ENCODE data around the gene DACT2. TPM values are rescaled to one million over a fixed set of nuclear protein-coding genes. Genes with fewer than 3 reads are reported as not detected.
"Not testable (repeated sequence)": the region's sequence is repeated elsewhere in the genome, so short reads cannot be mapped to it uniquely, and the experiment has no call there.

The DACT2 gene
- total RNA-seq, 1 experiment from 2014 or later: not detected

DNA sequence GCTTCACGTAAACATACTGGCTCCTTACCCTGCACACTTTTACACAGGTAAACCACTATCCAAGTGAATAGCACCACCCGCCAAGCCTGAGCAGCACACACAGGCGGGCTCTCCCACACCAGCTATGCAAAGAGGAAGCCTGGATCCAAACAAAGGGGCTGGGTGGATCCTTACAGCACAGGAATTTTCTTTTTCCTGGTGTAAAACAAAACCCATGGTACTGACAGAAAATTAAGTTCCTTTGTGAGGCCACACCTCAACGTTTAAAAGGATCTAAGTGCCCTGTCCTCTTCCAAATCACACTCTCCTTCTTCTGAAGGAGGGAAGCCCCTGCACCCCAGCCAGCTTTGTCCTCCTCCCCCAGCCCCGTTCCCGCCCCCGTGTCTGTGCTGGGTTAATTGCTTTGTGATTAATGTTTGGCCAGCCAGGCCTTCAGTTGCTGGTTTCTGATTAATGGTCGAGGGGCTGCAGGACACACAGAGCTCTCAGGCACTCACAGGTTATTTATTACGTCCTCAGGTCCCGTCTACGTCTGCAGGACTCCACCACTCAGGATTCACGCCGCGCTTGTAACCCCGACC is 6.1 kb downstream of the DACT2 start:
- DNase-seq: no peak
- Histone ChIP-seq H3K4me2 (ENCODE audit: low read depth, low read length, poor library complexity, severe bottlenecking) (no peak overlapping the region), H3K9me3 (ENCODE audit: low read length) (no peaks in the 10 kb centered on the region), H3K36me3 (ENCODE audit: insufficient read depth, low read length) (no peaks in the 10 kb centered on the region), H4K20me1 (ENCODE audit: insufficient read depth, low read depth, low read length) (no peaks in the 10 kb centered on the region), H2AFZ (ENCODE audit: low read length) (no peak overlapping the region), H3K79me2 (ENCODE audit: low read length) (no peaks in the 10 kb centered on the region), H3K4me3 (ENCODE audit: low read length) (no peak overlapping the region), H3K27me3 (ENCODE audit: low read length) (no peaks in the 10 kb centered on the region), H3K9me2 (replicated peaks; ENCODE audit: insufficient read depth, low read length) (no peaks in the 10 kb centered on the region), H3K9ac (ENCODE audit: low read length) (no peak overlapping the region), H3K27ac (ENCODE audit: low read length) (no peak overlapping the region), H3K4me1 (ENCODE audit: low read length) (no peaks in the 10 kb centered on the region)

DNA sequence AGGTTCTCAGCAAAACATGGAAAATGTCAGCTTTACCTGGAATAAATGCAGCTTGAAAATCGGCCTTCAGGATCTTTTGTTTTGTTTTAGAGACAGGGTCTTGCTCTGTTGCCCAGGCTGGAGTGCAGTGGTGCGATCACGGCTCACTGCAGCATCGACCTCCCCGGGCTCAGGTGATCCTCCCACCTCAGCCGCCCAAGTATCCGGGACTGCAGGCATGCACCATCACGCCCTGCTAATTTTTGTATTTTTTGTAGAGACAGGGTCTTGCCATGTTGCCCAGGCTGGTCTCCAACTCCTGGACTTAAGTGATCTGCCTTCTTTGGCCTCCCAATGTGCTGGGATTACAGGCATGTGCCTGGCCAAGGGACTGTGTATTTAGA is 7.5 kb downstream of the DACT2 start:
- not testable (repeated sequence) for H3K4me2 ChIP-seq (ENCODE audit: low read depth, low read length, poor library complexity, severe bottlenecking); H3K27ac ChIP-seq (ENCODE audit: low read length); H3K4me3 ChIP-seq (ENCODE audit: low read length); H2AFZ ChIP-seq (ENCODE audit: low read length); H3K9me3 ChIP-seq (ENCODE audit: low read length); H3K9me2 ChIP-seq (replicated peaks; ENCODE audit: insufficient read depth, low read length); DNase-seq; H3K36me3 ChIP-seq (ENCODE audit: insufficient read depth, low read length); H4K20me1 ChIP-seq (ENCODE audit: insufficient read depth, low read depth, low read length); H3K79me2 ChIP-seq (ENCODE audit: low read length); H3K9ac ChIP-seq (ENCODE audit: low read length); H3K27me3 ChIP-seq (ENCODE audit: low read length); H3K4me1 ChIP-seq (ENCODE audit: low read length)

DNA sequence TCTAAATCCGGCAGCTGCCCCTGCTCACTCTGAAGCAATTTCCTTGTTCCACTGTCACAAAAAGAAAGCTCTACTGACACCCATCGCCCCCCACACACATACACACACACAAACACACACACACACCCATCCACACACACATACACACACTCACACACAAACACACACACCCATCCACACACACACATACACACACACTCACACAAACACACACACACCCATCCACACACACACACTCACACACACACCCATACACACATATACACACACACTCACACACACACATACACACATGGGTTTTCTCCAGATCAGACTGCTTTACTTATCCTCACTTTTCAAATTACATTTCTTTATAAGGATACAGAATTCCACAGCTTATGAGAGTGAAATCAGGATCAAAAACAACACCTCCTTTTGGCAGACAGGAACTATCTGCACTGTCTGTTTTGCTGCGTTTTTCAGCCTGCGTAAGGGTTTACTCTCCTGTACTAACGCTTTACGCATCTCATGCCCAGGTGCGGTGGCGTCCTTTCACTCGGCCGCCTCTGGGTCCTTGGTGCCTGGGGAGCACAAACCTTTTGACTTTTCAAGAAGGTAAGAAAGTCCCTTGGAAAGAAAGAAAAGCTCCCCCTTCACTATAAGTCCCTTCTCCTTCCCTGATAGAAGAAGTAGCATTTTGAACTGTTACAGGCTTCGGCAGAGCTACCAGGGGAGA is 8.0 kb downstream of the DACT2 start:
- no peaks in the 10 kb centered on the region for H3K36me3 ChIP-seq (ENCODE audit: insufficient read depth, low read length)
- H4K20me1 ChIP-seq (ENCODE audit: insufficient read depth, low read depth, low read length): no peaks in the 10 kb centered on the region
- H3K27me3 ChIP-seq (ENCODE audit: low read length): no peaks in the 10 kb centered on the region
- H3K9me3 ChIP-seq (ENCODE audit: low read length): no peaks in the 10 kb centered on the region
- H3K79me2 ChIP-seq (ENCODE audit: low read length): no peaks in the 10 kb centered on the region
- H3K4me3 ChIP-seq (ENCODE audit: low read length): no peak overlapping the region
- H3K27ac ChIP-seq (ENCODE audit: low read length): no peak overlapping the region
- H2AFZ ChIP-seq (ENCODE audit: low read length): no peak overlapping the region
- no peak overlapping the region for H3K9ac ChIP-seq (ENCODE audit: low read length)
- DNase-seq: no peak
- no peak overlapping the region for H3K4me2 ChIP-seq (ENCODE audit: low read depth, low read length, poor library complexity, severe bottlenecking)
- no peaks in the 10 kb centered on the region for H3K4me1 ChIP-seq (ENCODE audit: low read length)
- H3K9me2 ChIP-seq (replicated peaks; ENCODE audit: insufficient read depth, low read length): no peaks in the 10 kb centered on the region

DNA sequence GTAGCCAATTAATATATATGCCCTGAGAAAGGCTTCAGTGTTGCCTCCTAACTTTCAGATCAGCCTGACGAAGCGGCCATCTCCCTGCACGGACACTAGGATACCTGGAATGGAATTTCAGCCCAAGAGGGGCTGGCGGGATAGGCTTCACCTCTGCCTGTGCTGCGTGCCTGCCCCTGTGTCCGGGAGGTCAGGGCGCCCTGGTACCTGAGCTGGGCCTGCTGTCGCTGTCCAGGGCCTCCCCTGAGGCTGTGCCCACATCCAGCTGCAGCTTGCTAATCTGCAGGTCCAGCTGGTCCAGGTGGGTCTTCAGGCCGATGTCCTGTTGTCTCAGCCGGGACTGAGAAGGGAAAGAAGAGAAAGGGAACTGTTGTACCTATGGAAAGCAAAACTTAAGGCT is 8.6 kb downstream of the DACT2 start:
- no peaks in the 10 kb centered on the region for H3K36me3 ChIP-seq (ENCODE audit: insufficient read depth, low read length)
- no peak overlapping the region for H2AFZ ChIP-seq (ENCODE audit: low read length)
- no peaks in the 10 kb centered on the region for H3K9me3 ChIP-seq (ENCODE audit: low read length)
- no peaks in the 10 kb centered on the region for H3K27me3 ChIP-seq (ENCODE audit: low read length)
- no peak overlapping the region for H3K9ac ChIP-seq (ENCODE audit: low read length)
- DNase-seq: no peak
- no peak overlapping the region for H3K27ac ChIP-seq (ENCODE audit: low read length)
- H4K20me1 ChIP-seq (ENCODE audit: insufficient read depth, low read depth, low read length): no peaks in the 10 kb centered on the region
- H3K9me2 ChIP-seq (replicated peaks; ENCODE audit: insufficient read depth, low read length): no peaks in the 10 kb centered on the region
- H3K79me2 ChIP-seq (ENCODE audit: low read length): no peaks in the 10 kb centered on the region
- no peaks in the 10 kb centered on the region for H3K4me1 ChIP-seq (ENCODE audit: low read length)
- H3K4me3 ChIP-seq (ENCODE audit: low read length): no peak overlapping the region
- no peak overlapping the region for H3K4me2 ChIP-seq (ENCODE audit: low read depth, low read length, poor library complexity, severe bottlenecking)

DNA sequence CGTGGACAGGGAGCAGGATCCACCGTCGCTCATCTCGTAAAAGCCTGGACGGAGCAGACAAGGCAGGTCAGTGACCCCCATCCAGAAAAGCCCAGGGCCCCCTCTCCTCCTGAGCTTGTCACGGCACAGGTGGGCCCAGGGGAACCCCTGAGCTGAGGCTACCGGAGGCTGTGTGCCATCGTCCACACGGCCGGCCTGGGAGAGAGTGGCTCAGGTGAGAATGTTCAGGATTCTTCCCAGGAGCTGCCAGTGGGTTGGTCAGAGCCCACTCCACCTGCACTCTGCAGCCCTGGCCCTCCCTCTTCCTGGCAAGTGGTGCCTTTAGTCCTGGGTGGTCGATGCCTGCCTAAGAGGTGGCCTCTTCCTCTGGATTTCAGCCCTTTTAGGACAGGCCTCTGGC is 9.2 kb downstream of the DACT2 start:
- no peaks in the 10 kb centered on the region for H3K27me3 ChIP-seq (ENCODE audit: low read length)
- DNase-seq: no peak
- no peaks in the 10 kb centered on the region for H3K9me2 ChIP-seq (replicated peaks; ENCODE audit: insufficient read depth, low read length)
- H3K27ac ChIP-seq (ENCODE audit: low read length): no peak overlapping the region
- no peaks in the 10 kb centered on the region for H3K79me2 ChIP-seq (ENCODE audit: low read length)
- no peak overlapping the region for H3K4me3 ChIP-seq (ENCODE audit: low read length)
- H3K4me1 ChIP-seq (ENCODE audit: low read length): no peaks in the 10 kb centered on the region
- no peak overlapping the region for H3K9ac ChIP-seq (ENCODE audit: low read length)
- H2AFZ ChIP-seq (ENCODE audit: low read length): no peak overlapping the region
- no peaks in the 10 kb centered on the region for H3K36me3 ChIP-seq (ENCODE audit: insufficient read depth, low read length)
- no peaks in the 10 kb centered on the region for H4K20me1 ChIP-seq (ENCODE audit: insufficient read depth, low read depth, low read length)
- H3K9me3 ChIP-seq (ENCODE audit: low read length): no peaks in the 10 kb centered on the region
- no peak overlapping the region for H3K4me2 ChIP-seq (ENCODE audit: low read depth, low read length, poor library complexity, severe bottlenecking)

DNA sequence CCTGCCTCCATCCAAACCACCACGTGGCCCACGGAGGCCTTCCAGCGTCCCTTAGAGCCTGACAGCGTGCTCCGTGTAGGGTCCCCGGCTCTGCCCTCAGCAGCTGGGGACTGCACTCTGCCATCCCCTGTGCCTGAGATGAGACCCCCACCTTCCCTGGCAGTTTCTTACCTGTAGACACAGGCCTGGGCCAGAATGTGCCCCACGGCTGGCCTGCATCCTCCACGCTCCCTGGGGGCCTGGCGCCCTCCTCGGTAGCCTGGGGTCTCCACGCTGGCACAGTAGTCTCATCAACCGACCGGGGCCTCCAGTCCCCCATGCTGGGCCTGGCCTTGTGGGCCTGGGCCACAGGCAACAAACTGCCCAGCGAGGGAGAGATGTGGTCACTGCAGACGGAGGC is 9.6 kb downstream of the DACT2 start:
- Histone ChIP-seq H4K20me1 (ENCODE audit: insufficient read depth, low read depth, low read length) (no peaks in the 10 kb centered on the region), H3K36me3 (ENCODE audit: insufficient read depth, low read length) (no peaks in the 10 kb centered on the region), H3K9me2 (replicated peaks; ENCODE audit: insufficient read depth, low read length) (no peaks in the 10 kb centered on the region), H2AFZ (ENCODE audit: low read length) (no peak overlapping the region), H3K79me2 (ENCODE audit: low read length) (no peaks in the 10 kb centered on the region), H3K4me2 (ENCODE audit: low read depth, low read length, poor library complexity, severe bottlenecking) (no peak overlapping the region), H3K4me1 (ENCODE audit: low read length) (no peaks in the 10 kb centered on the region), H3K4me3 (ENCODE audit: low read length) (no peak overlapping the region), H3K9ac (ENCODE audit: low read length) (no peak overlapping the region), H3K27ac (ENCODE audit: low read length) (no peak overlapping the region), H3K9me3 (ENCODE audit: low read length) (no peaks in the 10 kb centered on the region), H3K27me3 (ENCODE audit: low read length) (no peaks in the 10 kb centered on the region)
- no peak for DNase-seq

DNA sequence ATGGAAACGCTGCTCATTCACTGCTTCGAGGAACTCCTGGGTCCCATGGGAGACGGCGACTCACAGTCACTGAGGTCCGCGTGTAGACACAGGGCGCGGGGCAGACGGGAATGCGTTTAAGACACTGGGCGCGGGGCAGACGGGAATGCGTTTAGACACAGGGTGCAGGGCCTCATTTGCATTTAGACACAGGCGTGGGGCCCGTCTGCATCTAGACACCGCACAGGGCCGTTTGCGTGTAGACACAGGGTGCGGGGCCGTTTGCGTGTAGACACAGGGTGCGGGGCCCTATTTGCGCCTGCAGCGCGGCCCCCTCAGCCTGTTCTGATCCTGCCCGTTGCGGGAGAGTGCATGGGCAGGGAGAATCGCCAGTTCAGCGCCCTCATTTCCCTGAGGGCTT is 10.4 kb downstream of the DACT2 start:
- no peak overlapping the region for H3K4me2 ChIP-seq (ENCODE audit: low read depth, low read length, poor library complexity, severe bottlenecking)
- H3K4me1 ChIP-seq (ENCODE audit: low read length): no peaks in the 10 kb centered on the region
- no peaks in the 10 kb centered on the region for H4K20me1 ChIP-seq (ENCODE audit: insufficient read depth, low read depth, low read length)

DNA sequence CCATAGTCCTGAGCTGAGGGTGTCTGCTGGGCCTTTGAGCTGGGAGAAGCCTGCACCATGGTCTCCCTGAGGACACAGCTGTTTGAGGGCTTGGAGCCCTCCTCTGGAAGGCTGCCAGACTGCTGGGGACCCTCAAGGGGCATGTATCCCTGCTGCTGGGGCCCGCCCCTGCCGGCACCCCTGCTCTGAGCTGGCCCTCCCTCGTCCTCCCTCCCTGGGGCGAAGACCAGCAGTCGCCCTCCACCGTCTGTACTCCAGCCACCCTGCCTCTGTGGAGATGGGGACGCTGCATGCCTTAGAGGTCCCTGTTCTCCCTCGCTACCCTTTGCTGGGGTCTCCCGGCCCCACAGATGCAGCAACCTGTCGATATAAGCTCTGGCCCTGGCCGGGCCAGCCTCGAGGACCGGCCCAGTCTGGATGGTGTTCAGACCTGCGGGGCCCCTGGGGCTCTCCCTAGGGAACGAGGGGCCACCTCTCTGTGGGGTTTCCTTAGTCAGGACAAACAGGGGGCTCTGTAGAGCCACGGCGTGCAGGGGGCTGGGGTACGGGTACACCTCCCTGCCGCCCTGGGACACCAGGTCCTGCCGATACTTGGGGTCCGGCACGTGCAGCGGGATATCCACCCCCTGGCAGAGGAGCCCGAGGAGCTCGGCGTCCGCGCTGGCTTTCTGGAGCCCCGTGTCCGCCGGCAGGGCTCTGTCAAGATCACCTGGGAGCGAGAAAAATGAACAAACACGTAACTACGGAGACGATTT is 11.0 kb downstream of the DACT2 start:
- H3K36me3 ChIP-seq (ENCODE audit: insufficient read depth, low read length): no peaks in the 10 kb centered on the region
- no peak overlapping the region for H3K4me3 ChIP-seq (ENCODE audit: low read length)
- H3K9me2 ChIP-seq (replicated peaks; ENCODE audit: insufficient read depth, low read length): no peaks in the 10 kb centered on the region
- DNase-seq: no peak
- H2AFZ ChIP-seq (ENCODE audit: low read length): no peak overlapping the region
- H4K20me1 ChIP-seq (ENCODE audit: insufficient read depth, low read depth, low read length): no peaks in the 10 kb centered on the region
- H3K9me3 ChIP-seq (ENCODE audit: low read length): no peaks in the 10 kb centered on the region
- no peak overlapping the region for H3K9ac ChIP-seq (ENCODE audit: low read length)
- no peaks in the 10 kb centered on the region for H3K4me1 ChIP-seq (ENCODE audit: low read length)
- H3K27me3 ChIP-seq (ENCODE audit: low read length): no peaks in the 10 kb centered on the region
- H3K27ac ChIP-seq (ENCODE audit: low read length): no peak overlapping the region
- H3K79me2 ChIP-seq (ENCODE audit: low read length): no peaks in the 10 kb centered on the region
- no peak overlapping the region for H3K4me2 ChIP-seq (ENCODE audit: low read depth, low read length, poor library complexity, severe bottlenecking)

More for the DNA sequence above, 10.4 kb downstream of the DACT2 start:
- no peaks in the 10 kb centered on the region for H3K9me3 ChIP-seq (ENCODE audit: low read length)
- H3K27me3 ChIP-seq (ENCODE audit: low read length): no peaks in the 10 kb centered on the region
- no peak for DNase-seq
- H3K79me2 ChIP-seq (ENCODE audit: low read length): no peaks in the 10 kb centered on the region
- no peak overlapping the region for H3K27ac ChIP-seq (ENCODE audit: low read length)
- H3K4me3 ChIP-seq (ENCODE audit: low read length): no peak overlapping the region
- H3K36me3 ChIP-seq (ENCODE audit: insufficient read depth, low read length): no peaks in the 10 kb centered on the region
- no peak overlapping the region for H2AFZ ChIP-seq (ENCODE audit: low read length)
- H3K9me2 ChIP-seq (replicated peaks; ENCODE audit: insufficient read depth, low read length): no peaks in the 10 kb centered on the region
- no peak overlapping the region for H3K9ac ChIP-seq (ENCODE audit: low read length)
